GM19468 (cell line): ENCODE measurements around the gene UNC79.

Experiments
- ATAC-seq: cut with Tn5 transposase; IDR thresholded peaks from one replicate; pipeline ENCODE4 v1.9.1; 2021; ENCODE audit warnings: mild to moderate bottlenecking, moderate library complexity, moderate number of reproducible peaks; ENCODE audit not compliant: unreplicated experiment; ENCODE audit errors: extremely low read depth

UNC79 gene

DNA sequence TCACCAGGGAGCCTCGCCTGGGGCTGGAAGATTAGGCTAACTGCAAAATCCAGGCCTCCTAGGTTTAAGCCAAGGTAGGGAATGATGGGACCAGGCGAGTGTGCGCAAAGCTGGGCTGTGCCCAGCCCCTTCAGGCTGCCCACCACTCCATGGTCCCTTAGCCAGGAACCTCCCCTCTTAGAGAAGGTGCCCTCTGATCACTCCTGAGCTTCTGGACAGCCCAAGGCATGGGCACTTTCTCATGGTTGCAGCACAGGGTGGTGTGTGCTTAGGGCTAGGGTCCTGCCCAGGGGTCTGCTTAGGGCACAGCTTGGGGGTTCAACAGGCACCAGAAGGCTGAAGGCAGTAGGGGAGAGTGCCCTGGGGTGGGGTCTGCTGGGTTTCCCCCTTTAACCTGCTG lies 288.5 kb downstream of the UNC79 start:
- ATAC-seq, result no peak

DNA sequence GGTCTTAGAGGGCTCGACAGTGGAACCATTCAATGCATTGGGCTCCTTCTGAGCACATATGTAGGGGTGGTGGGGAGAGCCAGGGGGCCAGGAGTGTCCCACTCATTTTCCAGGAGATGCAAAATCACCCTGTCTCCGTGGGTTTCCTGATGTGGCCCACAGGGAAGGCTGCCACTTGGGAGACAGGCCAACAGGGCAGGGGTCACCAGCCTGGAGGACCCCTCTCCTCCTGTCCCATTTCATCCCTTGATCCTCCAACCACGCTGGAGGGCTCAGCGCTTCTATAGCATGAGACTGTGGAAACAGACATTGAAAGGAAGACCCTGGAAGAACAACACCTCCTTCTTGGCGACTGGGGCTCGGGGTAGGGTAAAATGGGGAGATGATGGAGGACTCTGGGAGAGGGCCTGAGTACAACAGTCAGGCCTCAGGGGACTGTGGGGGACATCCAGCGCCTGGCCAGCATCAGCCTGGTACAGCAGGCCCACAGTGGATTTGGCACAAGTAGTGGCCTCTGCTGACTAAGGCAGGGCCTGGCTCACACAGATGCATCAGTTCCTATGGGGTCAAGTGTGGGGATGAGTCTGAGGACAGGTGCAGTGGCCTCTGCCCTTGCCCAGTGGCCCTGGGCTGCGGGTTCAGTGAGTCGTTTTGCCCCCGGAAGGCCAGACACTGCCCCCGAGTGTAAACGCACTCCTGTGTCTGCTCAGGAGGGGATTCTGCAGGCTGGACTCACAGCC lies 289.5 kb downstream of the UNC79 start:
- no peak for ATAC-seq

DNA sequence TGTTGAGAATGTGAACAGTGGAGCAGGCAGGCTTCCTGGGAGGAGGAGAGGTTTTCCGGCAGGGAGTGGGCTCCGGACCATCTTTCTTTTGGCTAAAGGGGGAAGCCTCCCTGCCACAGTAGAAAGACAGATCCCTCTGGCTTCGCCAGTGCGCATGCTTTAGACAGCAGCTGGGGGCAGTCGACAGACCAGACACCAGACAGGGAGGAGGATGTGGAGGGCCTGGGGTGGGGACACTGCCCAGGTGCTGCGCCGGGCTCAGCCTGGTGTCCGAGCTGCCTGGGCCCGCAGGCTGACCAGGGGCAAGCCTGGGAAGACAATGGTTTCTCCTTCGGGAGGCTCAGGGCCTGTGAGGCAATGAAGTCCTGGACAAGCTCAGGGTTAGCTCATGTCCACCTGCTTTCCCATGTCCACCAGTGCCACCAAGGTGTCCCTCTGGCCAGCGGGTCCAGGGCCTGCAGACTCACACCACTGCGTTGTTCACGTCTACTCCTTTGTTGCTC lies 290.3 kb downstream of the UNC79 start:
- ATAC-seq, result no peak

DNA sequence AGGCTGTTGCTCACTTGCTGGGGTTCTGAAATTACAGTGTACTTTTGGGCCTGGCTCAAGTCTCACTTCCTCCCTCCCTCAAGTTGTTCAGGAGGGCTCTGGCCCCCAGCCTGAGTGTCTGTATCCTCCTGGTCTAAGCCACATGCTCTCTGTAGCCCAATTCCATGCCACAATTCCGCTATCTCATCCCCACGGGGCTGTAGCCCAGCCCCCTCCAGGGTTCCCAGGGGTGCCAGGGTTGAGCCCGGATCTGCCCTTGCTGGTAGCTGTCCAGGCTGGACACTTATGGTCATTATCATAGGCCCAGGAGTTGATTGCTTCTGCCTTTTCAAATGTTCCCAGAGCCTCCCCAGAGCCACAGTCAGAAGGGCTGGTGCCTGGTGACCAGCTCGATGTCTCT lies 292.3 kb downstream of the UNC79 start:
- ATAC-seq, result no peak

DNA sequence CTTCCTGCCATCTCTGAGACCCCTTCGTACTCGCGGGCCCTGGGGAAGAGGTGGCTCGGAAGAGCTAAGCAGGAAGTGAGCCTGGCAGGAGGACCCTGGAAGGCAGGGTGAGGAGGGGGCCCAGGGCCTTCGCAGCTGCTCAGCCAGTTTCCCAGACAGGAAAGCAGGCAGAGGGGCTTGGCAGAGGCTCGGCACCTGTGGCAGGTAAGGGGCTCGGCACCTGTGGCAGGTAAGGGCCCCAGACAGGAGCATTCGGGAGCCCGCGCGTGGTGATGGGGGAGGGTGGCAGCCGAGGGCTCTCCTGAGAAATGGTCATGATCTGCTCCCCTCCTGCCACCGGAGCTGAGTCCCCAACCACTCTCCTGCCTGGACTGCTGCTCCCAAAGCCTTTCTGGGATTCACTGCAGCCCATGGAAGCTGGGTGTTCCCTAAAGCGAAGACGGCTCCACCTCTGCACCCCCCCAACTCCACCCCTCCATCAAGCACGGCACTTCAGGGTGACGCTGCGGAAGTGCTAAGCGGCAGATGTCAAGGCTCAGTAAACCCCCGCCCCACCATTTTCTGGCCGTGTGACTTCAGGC lies 294.4 kb downstream of the UNC79 start:
- no peak for ATAC-seq

DNA sequence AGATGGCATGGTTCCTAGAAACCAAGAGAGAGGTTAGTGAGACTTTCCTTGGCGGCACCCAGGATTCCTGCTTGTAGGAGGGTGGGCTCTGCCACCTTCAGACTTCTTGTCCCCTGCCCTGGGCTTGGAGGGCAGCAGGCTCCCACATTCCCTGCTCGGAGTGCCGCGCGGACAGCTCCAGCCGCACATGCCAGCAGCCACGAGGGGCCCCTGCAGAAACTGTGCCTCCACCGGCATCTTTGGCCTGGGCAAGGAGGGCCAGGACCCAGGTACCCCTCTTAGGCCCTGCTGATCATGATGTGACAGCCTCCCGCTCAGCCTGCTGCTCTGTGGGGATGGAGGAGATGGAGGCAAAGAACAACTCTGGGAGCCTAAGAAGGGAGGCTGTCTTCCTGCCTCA lies 295.3 kb downstream of the UNC79 start:
- ATAC-seq, result no peak

DNA sequence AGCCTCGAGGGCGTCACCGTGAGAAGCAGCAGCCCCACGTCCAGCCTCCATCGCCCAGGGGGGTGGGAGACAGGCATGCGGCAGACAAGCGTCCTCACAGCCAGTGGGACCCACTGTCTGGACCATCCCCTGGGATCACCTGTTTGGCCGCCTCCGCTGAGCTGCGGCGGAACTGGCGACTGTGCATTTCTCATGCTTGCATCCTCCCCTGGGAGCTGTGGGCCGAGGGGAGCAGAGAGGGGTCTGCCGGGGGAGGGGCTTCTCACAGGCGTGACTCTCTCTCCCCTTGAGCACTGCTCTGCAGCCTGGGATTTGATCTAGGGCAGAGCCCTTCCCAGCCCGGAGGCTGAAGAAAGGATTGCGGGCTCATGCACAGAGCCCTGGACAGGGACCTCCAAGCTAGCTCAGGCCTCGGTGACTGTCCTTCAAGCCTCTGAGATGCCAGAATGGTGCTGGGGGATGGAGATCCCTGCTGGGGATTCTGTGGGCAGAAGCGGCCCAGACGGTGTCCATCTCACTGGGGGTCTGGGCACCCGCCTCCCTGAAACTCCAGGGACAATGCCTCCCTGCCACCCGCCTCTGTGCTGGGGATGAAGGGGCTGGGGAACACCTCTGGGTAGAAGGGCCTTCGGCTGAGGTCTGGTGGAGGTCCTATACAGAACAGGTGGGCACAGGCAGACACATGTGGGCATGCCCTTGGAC lies 296.5 kb downstream of the UNC79 start:
- ATAC-seq, result no peak

DNA sequence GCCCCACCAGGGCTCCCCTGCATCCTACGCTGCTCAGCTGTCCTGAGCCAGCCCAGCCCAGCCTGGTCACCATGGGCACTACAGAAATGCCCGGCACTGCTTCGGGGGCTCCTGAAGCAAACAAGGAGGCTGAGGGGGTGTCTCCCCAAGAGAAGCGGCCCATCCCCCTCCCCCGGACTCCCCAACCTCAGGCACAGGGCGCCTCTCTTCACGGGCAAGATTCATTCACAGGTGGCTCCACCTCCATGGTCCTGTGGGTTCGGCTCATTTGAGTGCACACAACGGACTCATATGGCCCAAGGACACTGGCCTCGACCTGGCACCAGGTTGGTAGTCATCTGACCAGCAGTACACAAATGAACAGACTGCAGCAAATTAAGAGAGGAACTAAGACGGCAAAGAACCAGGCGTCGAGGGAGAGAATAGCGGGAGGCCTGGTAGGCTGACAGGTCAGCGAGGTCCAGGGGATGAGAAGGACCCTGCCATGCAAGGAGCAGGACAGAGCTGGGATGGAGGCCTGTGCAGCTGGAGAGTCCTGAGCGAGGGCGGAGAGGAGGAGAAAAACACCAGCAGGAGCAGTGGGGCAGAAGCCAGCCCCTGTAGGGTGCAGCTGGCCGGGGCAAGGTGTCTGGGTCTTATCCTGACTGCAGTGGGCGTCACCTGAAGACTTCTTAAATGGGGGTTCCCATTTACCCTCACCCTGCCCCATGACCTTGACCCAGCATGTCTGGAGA lies 297.3 kb downstream of the UNC79 start:
- ATAC-seq, result no peak

DNA sequence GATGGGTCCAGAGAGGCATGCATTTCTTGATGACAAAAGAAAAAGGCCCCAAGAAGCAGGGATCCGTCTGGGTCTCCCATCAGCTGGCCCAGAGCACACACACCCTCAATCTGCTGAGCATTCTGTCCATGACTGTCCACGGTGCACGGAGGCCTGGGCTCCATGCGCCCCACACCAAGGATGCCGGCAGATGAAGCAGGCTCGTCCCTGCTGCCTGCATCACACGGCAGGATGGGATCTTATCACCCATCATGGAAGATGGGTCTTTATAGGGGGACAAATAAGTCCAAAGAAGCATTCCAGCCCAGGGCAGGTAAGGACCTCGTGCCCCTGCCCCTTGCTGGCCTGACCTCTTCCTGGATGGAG lies 297.9 kb downstream of the UNC79 start:
- no peak for ATAC-seq

DNA sequence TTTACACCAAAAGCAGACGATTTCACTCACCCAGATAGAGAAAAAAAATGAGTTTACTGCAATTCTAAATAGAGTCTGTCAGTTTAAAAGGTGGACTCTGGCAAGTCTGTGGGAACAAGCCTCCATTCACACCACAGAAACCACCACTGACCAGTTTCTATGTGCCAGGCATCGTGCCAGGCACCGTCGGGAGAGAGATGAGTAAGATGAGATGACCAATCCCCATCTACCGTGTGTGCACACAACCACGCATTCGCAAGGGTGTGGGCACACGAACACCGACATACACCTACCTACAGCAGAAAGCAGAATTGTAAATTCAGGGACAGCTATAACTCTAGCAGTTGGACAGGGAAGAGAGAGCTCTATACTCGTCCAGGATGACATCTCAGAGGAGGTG lies 299.3 kb downstream of the UNC79 start:
- ATAC-seq, result no peak

DNA sequence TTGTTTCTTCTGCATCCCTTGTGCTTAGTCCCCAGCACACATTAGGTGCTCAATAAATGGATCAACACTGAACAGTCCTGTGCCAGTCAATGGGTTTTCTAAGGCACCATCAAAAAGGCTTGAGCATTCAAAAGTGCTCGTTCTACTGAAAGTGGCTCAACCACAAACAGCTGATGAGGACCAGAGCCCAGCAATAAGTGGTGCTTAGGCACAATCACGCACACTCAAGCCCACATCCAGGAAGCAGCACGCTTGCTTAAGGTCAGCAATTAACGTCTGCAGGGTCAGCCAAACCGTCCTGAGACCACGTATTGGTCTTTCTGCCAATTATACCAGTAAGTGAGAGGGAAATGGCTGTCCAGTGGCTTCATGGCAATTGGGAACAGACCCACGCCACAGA lies 301.0 kb downstream of the UNC79 start:
- ATAC-seq, result no peak

DNA sequence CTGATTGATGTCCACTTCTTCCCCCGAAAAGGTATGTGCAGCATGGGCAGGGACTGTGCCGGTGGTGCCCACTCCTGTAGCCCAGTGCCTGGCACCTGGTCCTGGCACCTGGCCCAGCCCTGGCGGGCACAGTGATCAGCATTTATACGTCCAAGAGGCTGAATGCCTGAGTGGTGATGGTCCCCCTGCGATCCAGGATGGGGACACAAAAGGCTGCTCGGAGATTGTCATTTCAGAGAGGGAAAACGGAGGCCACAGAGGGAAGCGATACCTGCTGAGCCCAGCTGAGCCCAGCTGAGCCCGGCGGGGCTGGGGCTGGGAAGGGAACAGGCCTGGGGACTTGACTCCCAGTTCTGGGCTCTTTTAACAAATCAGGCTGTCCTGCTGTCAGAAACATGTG lies 301.8 kb downstream of the UNC79 start:
- no peak for ATAC-seq

DNA sequence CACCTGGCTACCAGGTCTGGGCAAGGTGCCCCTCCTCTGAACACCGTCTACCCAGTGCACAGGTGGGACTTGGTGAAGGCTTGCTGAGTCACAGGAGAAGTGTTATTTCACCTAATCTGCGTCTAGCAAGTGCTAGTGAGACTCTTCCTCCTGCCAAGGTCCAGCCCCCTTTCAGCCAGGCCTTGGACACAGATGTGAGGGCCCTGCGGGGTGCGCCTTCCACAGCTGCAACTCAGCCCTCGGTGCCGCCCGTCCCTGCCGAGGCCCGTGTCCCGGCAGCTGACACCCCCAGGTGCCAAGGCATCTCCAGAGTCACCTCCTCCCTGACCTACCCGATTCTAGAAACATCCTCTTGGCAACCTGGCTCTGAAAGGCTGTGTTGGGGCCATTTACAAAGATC lies 302.5 kb downstream of the UNC79 start:
- ATAC-seq, result no peak

DNA sequence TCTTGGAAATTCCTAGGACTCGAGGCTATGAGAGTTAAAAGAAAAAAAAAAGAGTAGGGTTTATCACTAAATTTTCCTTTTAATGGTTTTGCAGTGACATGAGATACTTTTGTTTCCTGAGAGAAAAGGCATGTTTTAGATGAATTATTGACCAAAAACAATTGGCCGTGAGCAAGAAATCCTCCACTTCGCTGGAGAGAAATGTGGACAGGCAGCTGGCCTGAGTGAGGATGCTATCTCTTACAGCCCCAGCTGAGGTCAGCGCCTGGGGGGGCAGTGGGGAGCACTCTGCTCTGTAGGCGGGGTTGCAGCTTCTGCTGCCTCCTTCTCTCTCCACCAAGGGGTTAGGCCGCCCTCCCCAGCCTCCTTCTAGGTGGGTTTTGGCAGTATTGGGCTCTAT lies 302.9 kb downstream of the UNC79 start:
- ATAC-seq, result no peak

DNA sequence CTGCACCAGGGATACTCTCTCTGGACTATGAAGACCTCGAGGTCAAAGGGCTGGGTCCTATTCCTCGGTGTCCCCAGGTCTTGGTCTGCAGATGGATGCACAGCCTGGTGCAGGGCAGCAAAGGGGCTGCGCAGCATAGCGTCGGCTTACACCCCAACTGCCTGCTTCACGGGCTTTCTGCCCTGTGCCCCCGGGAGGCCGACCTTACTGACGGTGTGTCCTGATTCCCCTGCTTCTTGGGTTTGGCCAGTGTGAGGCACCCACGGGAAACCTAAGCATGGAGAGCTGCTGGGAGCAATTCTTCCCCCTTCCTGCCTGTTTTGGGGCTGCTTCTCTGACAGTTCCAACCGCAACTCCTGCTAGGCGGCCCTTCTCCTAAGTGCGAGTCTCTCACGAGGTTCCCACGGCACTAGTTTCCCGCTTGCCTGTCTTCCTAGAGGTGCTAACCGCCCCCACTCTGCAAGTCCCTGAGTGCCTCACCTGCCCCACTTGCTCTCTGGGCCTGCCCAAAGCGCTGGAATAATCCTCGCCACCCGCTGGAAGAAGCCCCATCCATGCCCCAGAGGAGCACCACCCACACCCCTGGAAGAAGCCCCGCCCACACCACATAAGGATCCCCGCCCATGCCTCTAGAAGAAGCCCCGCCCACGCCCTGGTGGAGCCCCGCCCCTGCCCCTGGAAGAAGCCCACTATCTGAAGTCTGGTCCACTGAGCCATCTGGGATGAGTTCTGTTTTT lies 303.5 kb downstream of the UNC79 start:
- ATAC-seq, result no peak

DNA sequence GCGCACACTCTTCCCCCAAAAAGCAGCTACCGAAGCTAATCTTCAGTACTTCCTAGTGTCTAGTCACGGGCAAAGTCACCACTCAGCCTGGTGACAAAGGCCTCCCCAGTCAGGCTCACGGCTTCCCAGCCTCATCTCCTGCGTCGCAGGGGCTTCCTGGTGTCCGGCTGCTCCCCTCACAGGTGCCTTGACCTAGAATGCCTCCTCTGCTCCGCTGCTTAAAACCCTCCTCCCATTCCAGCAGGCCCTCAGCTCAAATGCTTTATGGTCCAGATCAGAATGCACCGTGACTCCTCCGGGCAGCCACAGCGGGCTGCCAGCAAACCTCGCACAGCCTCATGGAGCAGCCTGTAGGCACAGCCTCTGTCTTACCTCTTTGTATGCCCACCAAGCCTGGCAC lies 304.5 kb downstream of the UNC79 start:
- ATAC-seq, result no peak

DNA sequence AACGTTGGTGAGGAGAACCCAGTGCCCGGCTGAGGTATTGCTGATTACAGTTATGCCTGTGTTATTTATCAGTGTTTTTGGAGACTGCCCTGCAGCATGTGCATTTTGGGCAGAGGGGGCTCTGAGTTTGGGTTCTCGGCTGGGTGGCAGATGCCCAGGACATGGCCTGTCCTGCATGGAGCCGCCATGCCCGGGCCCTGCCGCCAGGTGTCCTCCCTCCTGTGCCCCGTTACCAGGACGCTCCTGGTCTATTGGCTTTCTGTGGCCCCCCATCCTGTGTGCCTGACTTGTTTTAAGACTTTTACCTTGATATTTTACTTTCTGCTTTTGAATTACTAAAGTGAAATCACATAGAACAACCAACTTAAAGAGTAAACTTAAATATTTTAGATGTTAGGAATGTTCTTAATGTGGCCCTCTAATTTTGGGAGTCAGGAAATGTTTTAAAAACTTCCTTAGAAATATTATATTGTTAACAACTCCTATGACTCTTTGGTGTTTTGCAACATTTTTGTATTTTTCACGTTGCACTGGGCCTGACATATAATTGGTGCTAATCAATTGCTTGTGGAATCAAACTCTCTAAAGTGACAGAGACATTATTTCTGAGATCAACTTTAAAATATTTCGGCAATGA lies 305.8 kb downstream of the UNC79 start:
- no peak for ATAC-seq

DNA sequence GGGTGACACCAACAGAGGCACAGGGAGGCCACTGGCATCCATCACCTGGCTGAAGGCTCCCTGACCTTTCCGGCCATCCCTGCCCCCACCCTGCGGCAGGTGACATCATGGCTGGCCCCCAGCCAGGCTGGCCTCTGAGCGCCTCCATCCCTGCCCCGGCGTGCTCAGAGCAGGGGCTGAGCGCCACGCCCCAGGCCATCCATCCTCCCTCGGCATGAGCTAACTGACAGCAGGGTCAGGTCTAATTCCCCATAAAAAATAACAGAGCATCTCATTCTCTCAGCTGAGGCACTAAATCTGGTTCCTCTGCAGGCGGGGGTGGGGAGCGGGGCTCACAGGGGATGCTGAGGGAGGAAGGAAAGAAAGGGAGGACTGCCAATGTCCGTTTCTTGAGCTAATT lies 306.9 kb downstream of the UNC79 start:
- ATAC-seq, result no peak

DNA sequence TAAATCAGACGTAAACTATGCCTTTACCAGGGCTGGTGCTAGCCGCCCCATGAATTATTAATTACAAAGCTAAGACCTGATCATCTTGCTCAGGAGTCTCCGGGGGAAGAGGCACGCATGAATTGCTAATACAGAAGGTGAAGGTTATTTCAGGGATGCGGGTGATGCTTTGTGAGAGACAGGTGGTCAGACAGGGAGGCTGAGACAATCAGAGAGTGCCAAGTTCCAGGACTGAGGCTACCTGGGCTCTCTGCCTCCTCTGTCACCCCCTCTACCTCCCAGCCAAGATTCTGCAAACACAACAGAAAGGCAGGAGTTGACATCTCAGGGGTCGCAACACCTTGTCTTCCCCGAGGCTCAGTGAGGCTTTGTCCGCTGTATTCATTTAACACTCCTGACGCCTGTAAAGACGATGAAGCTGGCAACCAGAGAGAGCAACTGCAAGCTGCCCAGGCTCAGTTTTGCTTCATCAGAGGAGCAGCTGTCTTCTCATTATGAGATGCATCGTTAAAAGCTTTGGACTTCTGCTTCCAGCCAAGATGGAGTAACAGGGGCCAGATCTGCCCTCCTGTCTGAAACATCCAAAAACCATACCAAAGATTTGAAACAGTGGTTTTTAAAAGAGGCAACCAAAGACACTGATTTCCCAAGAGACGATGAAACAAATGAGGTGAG lies 311.0 kb downstream of the UNC79 start:
- no peak for ATAC-seq
